T-helper 1 cell treated with Interleukin-12 subunit alpha and Interleukin-12 subunit beta and Interleukin-4 antibody, amounts not matched to agents 30 μg/mL and 1 μg/mL, for 36 hours (primary cell): ENCODE measurements around the gene B3GLCT.

Experiments
- H3K27ac Mint-ChIP-seq: one replicate; pipeline ENCODE4 v1.8.0; 2021; ENCODE audit warnings: mild to moderate bottlenecking, mixed read lengths
- H3K27me3 Mint-ChIP-seq: one replicate; pipeline ENCODE4 v1.8.0; 2021; ENCODE audit warnings: low read depth, mixed read lengths
- H3K36me3 Mint-ChIP-seq: one replicate; pipeline ENCODE4 v1.8.0; 2021; ENCODE audit warnings: low read depth, mixed read lengths
- H3K4me1 Mint-ChIP-seq: one replicate; pipeline ENCODE4 v1.8.0; 2021; ENCODE audit warnings: low read depth, mixed read lengths
- H3K4me3 Mint-ChIP-seq: one replicate; pipeline ENCODE4 v1.8.0; 2021; ENCODE audit warnings: mild to moderate bottlenecking, moderate library complexity, mixed read lengths
- H3K9me3 Mint-ChIP-seq: one replicate; pipeline ENCODE4 v1.8.0; 2021; ENCODE audit warnings: mixed read lengths

Gene B3GLCT

GRCh38 chr13:31351376-31351775, 151.6 kb downstream of the B3GLCT start:
- no peaks in the 10 kb centered on the region for H3K4me1 Mint-ChIP-seq
- H3K9me3 Mint-ChIP-seq = peaks cover 27% of the 10 kb centered on the region
- no peak overlapping the region for H3K4me3 Mint-ChIP-seq
- peaks cover 4% of the 10 kb centered on the region for H3K36me3 Mint-ChIP-seq
- no peak overlapping the region for H3K27ac Mint-ChIP-seq
- peaks cover 14% of the 10 kb centered on the region for H3K27me3 Mint-ChIP-seq

GRCh38 chr13:31352467-31352866, 152.7 kb downstream of the B3GLCT start:
- Mint-ChIP-seq H3K27me3 (peaks cover 14% of the 10 kb centered on the region), H3K36me3 (peaks cover 4% of the 10 kb centered on the region), H3K27ac (no peak overlapping the region), H3K9me3 (peaks cover 27% of the 10 kb centered on the region), H3K4me3 (no peak overlapping the region), H3K4me1 (no peaks in the 10 kb centered on the region)

- Mint-ChIP-seq H3K27ac (no peak overlapping the region), H3K4me3 (no peak overlapping the region), H3K27me3 (peaks cover 12% of the 10 kb centered on the region), H3K36me3 (peaks cover 4% of the 10 kb centered on the region), H3K4me1 (no peaks in the 10 kb centered on the region), H3K9me3 (peaks cover 31% of the 10 kb centered on the region)
Observed at GRCh38 chr13:31355001-31355400, 155.2 kb downstream of the B3GLCT start.

DNA sequence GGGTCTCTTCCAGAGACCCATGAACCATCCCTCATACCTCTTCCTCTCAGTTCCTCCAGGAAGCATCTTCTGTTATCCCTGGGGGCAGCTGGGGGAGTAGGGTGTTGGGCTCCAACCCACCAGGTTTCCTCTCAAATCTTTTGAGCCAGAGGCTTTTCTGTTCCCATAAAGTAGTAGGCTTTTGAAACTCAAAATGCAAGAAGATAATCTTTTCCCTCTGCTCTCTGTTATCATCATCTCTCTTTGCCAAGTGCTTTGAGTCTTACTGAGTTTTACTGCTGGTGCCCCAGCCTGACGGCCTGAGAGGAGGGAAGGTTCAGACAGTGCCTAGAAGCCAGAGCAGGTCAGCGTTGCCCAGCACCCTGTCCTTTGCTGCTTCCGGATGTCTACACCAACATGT, 157.2 kb downstream of the B3GLCT start:
- Mint-ChIP-seq H3K27me3 (peaks cover 6% of the 10 kb centered on the region), H3K36me3 (peaks cover 4% of the 10 kb centered on the region), H3K27ac (no peak overlapping the region), H3K9me3 (peaks cover 31% of the 10 kb centered on the region), H3K4me1 (no peaks in the 10 kb centered on the region), H3K4me3 (no peak overlapping the region)

- Mint-ChIP-seq H3K36me3 (peaks cover 4% of the 10 kb centered on the region), H3K27me3 (peaks cover 4% of the 10 kb centered on the region), H3K27ac (no peak overlapping the region), H3K4me1 (no peaks in the 10 kb centered on the region), H3K9me3 (peaks cover 31% of the 10 kb centered on the region), H3K4me3 (no peak overlapping the region)
Observed at GRCh38 chr13:31357581-31357980, 157.8 kb downstream of the B3GLCT start.

DNA sequence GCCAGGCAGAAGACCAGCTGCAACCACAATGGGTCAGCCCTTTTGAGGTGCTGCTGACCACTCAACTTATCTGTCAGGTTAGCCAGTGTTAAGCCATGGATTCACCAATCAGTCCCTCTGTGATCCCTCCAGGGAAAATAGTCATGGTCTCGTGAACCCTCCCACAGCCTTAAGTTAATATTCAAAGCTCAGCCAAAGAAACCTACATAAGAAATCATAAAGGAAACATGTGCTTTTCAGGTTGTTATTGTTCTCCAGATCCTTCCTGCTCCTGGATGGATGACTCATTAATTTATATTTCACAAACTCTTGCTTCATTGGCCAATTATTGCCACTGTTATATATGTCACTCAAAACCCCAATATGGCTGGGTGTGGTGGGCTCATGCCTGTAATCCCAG, 161.9 kb downstream of the B3GLCT start:
- Mint-ChIP-seq H3K9me3 (peaks cover 7% of the 10 kb centered on the region), H3K4me3 (no peak overlapping the region)

GRCh38 chr13:31365630-31366029, 165.9 kb downstream of the B3GLCT start:
- no peaks in the 10 kb centered on the region for H3K27me3 Mint-ChIP-seq

More for the DNA sequence above, 161.9 kb downstream of the B3GLCT start:
- Mint-ChIP-seq H3K27me3 (no peaks in the 10 kb centered on the region), H3K27ac (no peak overlapping the region), H3K4me1 (no peaks in the 10 kb centered on the region), H3K36me3 (no peaks in the 10 kb centered on the region)

GRCh38 chr13:31367410-31367809, 167.6 kb downstream of the B3GLCT start:
- Mint-ChIP-seq H3K9me3 (peaks cover 6% of the 10 kb centered on the region), H3K27me3 (no peaks in the 10 kb centered on the region), H3K4me3 (no peak overlapping the region), H3K27ac (no peak overlapping the region), H3K4me1 (no peaks in the 10 kb centered on the region), H3K36me3 (no peaks in the 10 kb centered on the region)

More at GRCh38 chr13:31365630-31366029, 165.9 kb downstream of the B3GLCT start:
- Mint-ChIP-seq H3K4me3 (no peak overlapping the region), H3K27ac (no peak overlapping the region), H3K36me3 (no peaks in the 10 kb centered on the region), H3K9me3 (peaks cover 6% of the 10 kb centered on the region), H3K4me1 (no peaks in the 10 kb centered on the region)

- peaks cover 6% of the 10 kb centered on the region for H3K9me3 Mint-ChIP-seq
- H3K27ac Mint-ChIP-seq = no peak overlapping the region
- no peaks in the 10 kb centered on the region for H3K36me3 Mint-ChIP-seq
Observed at GRCh38 chr13:31369213-31369612, 169.4 kb downstream of the B3GLCT start.

DNA sequence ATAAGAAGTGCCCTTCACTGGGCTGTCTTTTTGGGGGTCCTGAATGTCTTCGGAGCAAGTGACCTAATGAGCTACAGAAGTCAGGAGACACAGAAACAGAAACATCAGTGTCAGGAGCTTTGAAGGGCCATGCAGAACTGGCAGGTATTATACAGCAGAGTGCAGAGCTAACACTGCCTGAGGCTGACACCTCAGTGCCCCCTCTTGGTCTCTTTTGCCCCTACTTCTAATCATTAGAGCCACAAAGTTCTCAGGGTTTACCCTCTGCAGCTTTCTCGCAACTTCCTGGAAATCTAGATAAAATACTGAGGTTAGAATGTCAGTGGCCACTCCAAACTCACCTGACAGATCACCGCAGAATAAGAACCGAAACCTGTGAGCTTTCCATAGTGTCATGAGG, 172.7 kb downstream of the B3GLCT start:
- no peak overlapping the region for H3K4me3 Mint-ChIP-seq
- H3K27ac Mint-ChIP-seq = no peak overlapping the region
- H3K9me3 Mint-ChIP-seq = no peaks in the 10 kb centered on the region
- no peaks in the 10 kb centered on the region for H3K27me3 Mint-ChIP-seq
- no peaks in the 10 kb centered on the region for H3K36me3 Mint-ChIP-seq
- no peaks in the 10 kb centered on the region for H3K4me1 Mint-ChIP-seq

More at GRCh38 chr13:31369213-31369612, 169.4 kb downstream of the B3GLCT start:
- H3K4me1 Mint-ChIP-seq = no peaks in the 10 kb centered on the region
- no peak overlapping the region for H3K4me3 Mint-ChIP-seq
- no peaks in the 10 kb centered on the region for H3K27me3 Mint-ChIP-seq

DNA sequence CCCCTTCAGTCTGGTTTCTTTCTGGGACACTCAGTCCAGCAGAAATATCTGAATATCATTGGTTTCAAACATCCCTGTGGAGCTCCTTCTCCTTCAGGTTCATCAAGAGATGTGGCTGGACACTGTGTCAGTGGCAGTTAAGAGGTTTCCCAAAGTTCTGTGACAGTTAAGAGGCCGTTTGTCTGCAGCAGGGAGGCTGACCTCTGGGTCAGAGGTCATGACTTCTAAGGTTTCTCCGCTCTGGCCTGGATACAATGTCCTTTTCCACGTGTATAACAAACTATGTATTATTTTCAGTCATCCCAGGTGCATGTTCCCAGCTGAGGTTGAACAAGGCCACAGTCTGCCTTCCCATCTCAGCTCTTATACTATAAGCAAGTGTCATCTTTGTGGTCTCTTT, 174.9 kb downstream of the B3GLCT start:
- Mint-ChIP-seq H3K36me3 (no peaks in the 10 kb centered on the region), H3K9me3 (no peaks in the 10 kb centered on the region), H3K27ac (no peak overlapping the region)

GRCh38 chr13:31377946-31378345, 178.2 kb downstream of the B3GLCT start:
- Mint-ChIP-seq H3K4me3 (no peak overlapping the region), H3K27ac (no peak overlapping the region), H3K9me3 (no peaks in the 10 kb centered on the region), H3K36me3 (no peaks in the 10 kb centered on the region), H3K4me1 (no peaks in the 10 kb centered on the region), H3K27me3 (no peaks in the 10 kb centered on the region)

More for the DNA sequence above, 174.9 kb downstream of the B3GLCT start:
- Mint-ChIP-seq H3K4me3 (no peak overlapping the region), H3K4me1 (no peaks in the 10 kb centered on the region), H3K27me3 (no peaks in the 10 kb centered on the region)

DNA sequence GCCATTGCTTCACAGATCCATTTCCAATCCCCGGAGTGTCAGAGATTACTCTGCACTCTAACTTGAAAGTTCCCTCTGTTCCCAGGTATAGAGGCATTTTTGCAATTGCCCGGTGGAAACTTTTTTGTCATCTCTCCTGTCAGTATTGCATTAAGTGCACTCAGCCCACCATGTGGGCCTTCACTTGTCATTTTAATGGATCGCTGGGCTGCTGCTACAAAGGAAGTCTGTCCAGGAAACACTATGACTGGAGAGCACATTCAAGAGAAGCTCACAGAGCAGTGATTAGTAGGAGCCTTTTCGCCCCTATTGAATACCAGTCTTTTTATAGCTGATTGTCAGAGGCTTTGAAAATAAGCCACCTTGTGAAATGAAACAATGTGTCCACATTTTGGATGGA, 180.9 kb downstream of the B3GLCT start:
- no peaks in the 10 kb centered on the region for H3K27me3 Mint-ChIP-seq
- H3K36me3 Mint-ChIP-seq = no peaks in the 10 kb centered on the region
- H3K4me3 Mint-ChIP-seq = no peak overlapping the region
- no peaks in the 10 kb centered on the region for H3K4me1 Mint-ChIP-seq
- no peaks in the 10 kb centered on the region for H3K9me3 Mint-ChIP-seq
- no peak overlapping the region for H3K27ac Mint-ChIP-seq
